HFF-Myc (cell line): ENCODE results near the gene OLFM4.

Experiments used
- DNase-seq: peaks from one replicate; pipeline ENCODE4 v3.0.0-alpha.2; 2011; ENCODE audit warnings: low read depth; ENCODE audit errors: extremely low read depth
- H3K4me3 ChIP-seq: replicated peaks from 2 replicates; pipeline ENCODE4 v1.5.1; 2011; ENCODE audit warnings: low read depth, mild to moderate bottlenecking, control low read depth, low read length
- CTCF ChIP-seq: IDR thresholded peaks from 2 replicates; pipeline ENCODE4 v1.5.1; 2012; ENCODE audit warnings: mild to moderate bottlenecking, low read depth, low read length, control low read depth; ENCODE audit errors: missing control alignments

Gene OLFM4

GRCh38 chr13:53064731-53065130 is 36.1 kb downstream of the OLFM4 start:
- DNase-seq, result no peak
- no peak overlapping the region for H3K4me3 ChIP-seq
- no peak for TF ChIP-seq CTCF

GRCh38 chr13:53066411-53066810 is 37.8 kb downstream of the OLFM4 start:
- no peak overlapping the region for H3K4me3 ChIP-seq
- DNase-seq, result no peak
- TF ChIP-seq CTCF, result no peak

GRCh38 chr13:53068585-53069520 is 40.2 kb downstream of the OLFM4 start:
- no peak for TF ChIP-seq CTCF
- H3K4me3 ChIP-seq, result no peak overlapping the region
- DNase-seq, result no peak

GRCh38 chr13:53069800-53070199 is 41.2 kb downstream of the OLFM4 start:
- no peak overlapping the region for H3K4me3 ChIP-seq
- no peak for TF ChIP-seq CTCF
- DNase-seq, result no peak

GRCh38 chr13:53073711-53074110 is 45.1 kb downstream of the OLFM4 start:
- no peak for TF ChIP-seq CTCF
- no peak for DNase-seq
- no peak overlapping the region for H3K4me3 ChIP-seq

- no peak overlapping the region for H3K4me3 ChIP-seq
- no peak for TF ChIP-seq CTCF
- DNase-seq, result no peak
Observed at GRCh38 chr13:53074114-53074513, 45.5 kb downstream of the OLFM4 start.
